A549 (cell line): ENCODE measurements around the gene KDM4B. TPM values are rescaled to one million over a fixed set of nuclear protein-coding genes. Genes with fewer than 3 reads are reported as not detected.
A peak's percentile ranks its signal among the peaks of the same experiment; 100 is the strongest.

Experiments
- ATAC-seq, 2 experiments: fragments of 200-7000 bp in 1 of 2; fragments of >200 bp in 1 of 2; cut with Nextera tagmentation in 1 of 2; cut with Tn5 transposase in 1 of 2; 3 replicates each; pipeline versions ENCODE4 v1.8.0 to v1.9.1; 2018 to 2020; ENCODE audit warnings: mild to moderate bottlenecking in 1 of 2, moderate library complexity in 1 of 2
- CTCF ChIA-PET: fragments of 300-600 bp; sonication (Branson Sonifier 250); formaldehyde crosslinking; extraction: SDS; loops from one replicate; lab custom pipeline; 2021; ENCODE audit warnings: antibody characterized with exemption, inconsistent platforms; lab: Yijun Ruan, JAX
- POLR2A ChIA-PET: fragments of 350-600 bp; formaldehyde crosslinking; extraction: SDS; loops from one replicate; lab custom pipeline; 2021; ENCODE audit warnings: antibody characterized with exemption, inconsistent platforms; lab: Yijun Ruan, JAX
- DNase-seq, 2 experiments: peaks; one replicate each; pipeline versions ENCODE4 v3.0.0 to v3.0.0-alpha.2; 2011 to 2016; ENCODE audit warnings: low read depth in 1 of 2, low spot score in 1 of 2
- FAIRE-seq: peaks from 2 replicates; lab custom pipeline; 2011; peaks lifted over from hg19 to GRCh38; lab: Jason Lieb, UNC
- H3K27ac ChIP-seq, 2 experiments: fragments of >200 bp; sonication (Bioruptor Twin); formaldehyde crosslinking; 3 replicates each; pipeline ENCODE4 v1.5.1; 2016 to 2017
- H3K4me1 ChIP-seq: fragments of >200 bp; sonication (Bioruptor Twin); formaldehyde crosslinking; 3 replicates; pipeline ENCODE4 v1.6.1; 2016
- H3K4me2 ChIP-seq: fragments of >200 bp; sonication (Bioruptor Twin); formaldehyde crosslinking; 3 replicates; pipeline ENCODE4 v1.6.1; 2016
- H3K4me3 ChIP-seq: fragments of >200 bp; sonication (Bioruptor Twin); formaldehyde crosslinking; 3 replicates; pipeline ENCODE4 v1.5.1; 2016
- H3K9me3 ChIP-seq: fragments of >200 bp; sonication (Bioruptor Twin); formaldehyde crosslinking; 3 replicates; pipeline ENCODE4 v1.6.1; 2016
- CBX2 ChIP-seq: fragments of 200-600 bp; sonication (generic); IDR thresholded peaks from 2 replicates; pipeline ENCODE4 v1.6.1; 2016; ENCODE audit warnings: low read depth, mild to moderate bottlenecking, borderline replicate concordance
- CBX8 ChIP-seq: fragments of 200-600 bp; sonication (generic); IDR thresholded peaks from 2 replicates; pipeline ENCODE4 v1.6.1; 2016
- CEBPB ChIP-seq, 2 experiments: fragments of >200 bp in 1 of 2; sonication (Bioruptor Twin) in 1 of 2; formaldehyde crosslinking in 1 of 2; IDR thresholded peaks; 2 replicates each; pipeline ENCODE4 v1.6.1; 2012 to 2016
- CHD2 ChIP-seq: fragments of 150-350 bp; IDR thresholded peaks from 2 replicates; pipeline ENCODE4 v1.6.1; 2014; ENCODE audit warnings: low read length; ENCODE audit not compliant: partially characterized antibody
- CHD4 ChIP-seq: fragments of 200-600 bp; sonication (generic); IDR thresholded peaks from 2 replicates; pipeline ENCODE4 v1.6.1; 2016; ENCODE audit warnings: antibody characterized with exemption, mild to moderate bottlenecking, borderline replicate concordance
- CTCF ChIP-seq: fragments of >200 bp; sonication (Bioruptor Twin); formaldehyde crosslinking; IDR thresholded peaks from 3 replicates; pipeline ENCODE4 v1.5.1; 2016
- EHF ChIP-seq: fragments of 250-450 bp; sonication (Bioruptor Pico); IDR thresholded peaks from 2 replicates; pipeline ENCODE4 v1.5.0; 2020; ENCODE audit warnings: mild to moderate bottlenecking
- EHMT2 ChIP-seq: fragments of 200-600 bp; sonication (generic); IDR thresholded peaks from 2 replicates; pipeline ENCODE4 v1.6.1; 2016; ENCODE audit warnings: antibody characterized with exemption, low read depth, mild to moderate bottlenecking, moderate library complexity
- GATA3 ChIP-seq: IDR thresholded peaks from 2 replicates; pipeline ENCODE4 v1.6.1; 2012; ENCODE audit warnings: borderline replicate concordance
- HOXA7 ChIP-seq: fragments of 250-450 bp; sonication (Bioruptor Pico); IDR thresholded peaks from 2 replicates; pipeline ENCODE4 v1.5.0; 2020; ENCODE audit warnings: mild to moderate bottlenecking, moderate library complexity
- HOXB13 ChIP-seq: fragments of 250-450 bp; sonication (Bioruptor Pico); IDR thresholded peaks from 2 replicates; pipeline ENCODE4 v1.5.0; 2020; ENCODE audit warnings: low read depth, mild to moderate bottlenecking, moderate library complexity
- HOXB5 ChIP-seq: fragments of 250-450 bp; sonication (Bioruptor Pico); IDR thresholded peaks from 2 replicates; pipeline ENCODE4 v1.5.0; 2020; ENCODE audit warnings: mild to moderate bottlenecking, moderate library complexity
- JUNB ChIP-seq: fragments of >200 bp; sonication (Bioruptor Twin); formaldehyde crosslinking; IDR thresholded peaks from 2 replicates; pipeline ENCODE4 v1.6.1; 2016
- KDM5A ChIP-seq: fragments of 200-600 bp; sonication (generic); IDR thresholded peaks from 2 replicates; pipeline ENCODE4 v1.6.1; 2016; ENCODE audit warnings: antibody characterized with exemption, mild to moderate bottlenecking
- MAFK ChIP-seq: fragments of 450-650 bp; IDR thresholded peaks from 2 replicates; pipeline ENCODE4 v1.6.1; 2014; ENCODE audit not compliant: partially characterized antibody
- MAX ChIP-seq: IDR thresholded peaks from 2 replicates; pipeline ENCODE4 v1.6.1; 2012
- MAZ ChIP-seq: fragments of 150-350 bp; IDR thresholded peaks from 2 replicates; pipeline ENCODE4 v1.6.1; 2014; ENCODE audit warnings: antibody characterized with exemption, low read depth, low read length, borderline replicate concordance
- NFE2L2 ChIP-seq: fragments of 150-350 bp; conservative IDR thresholded peaks from 2 replicates; pipeline ENCODE4 v1.6.1; 2014; ENCODE audit warnings: low read length
- PBX3 ChIP-seq: IDR thresholded peaks from 2 replicates; pipeline ENCODE4 v1.6.1; 2012
- PHF8 ChIP-seq: fragments of 200-600 bp; sonication (generic); IDR thresholded peaks from 2 replicates; pipeline ENCODE4 v1.6.1; 2016; ENCODE audit warnings: low read depth, mild to moderate bottlenecking, antibody characterized with exemption, moderate library complexity, borderline replicate concordance
- POLR2A ChIP-seq: IDR thresholded peaks from 2 replicates; pipeline ENCODE4 v1.6.1; 2012; ENCODE audit warnings: mild to moderate bottlenecking, low read length
- RARB ChIP-seq: fragments of 250-450 bp; sonication (Bioruptor Pico); IDR thresholded peaks from 2 replicates; pipeline ENCODE4 v1.8.0; 2021; ENCODE audit warnings: mild to moderate bottlenecking, moderate library complexity
- RCOR1 ChIP-seq: fragments of 150-350 bp; IDR thresholded peaks from 2 replicates; pipeline ENCODE4 v1.6.1; 2014; ENCODE audit warnings: antibody characterized with exemption, low read length, low read depth
- RFX5 ChIP-seq: fragments of 450-650 bp; IDR thresholded peaks from 2 replicates; pipeline ENCODE4 v1.7.1; 2014; ENCODE audit warnings: antibody characterized with exemption, mild to moderate bottlenecking, moderate library complexity
- RNF2 ChIP-seq: fragments of 200-600 bp; sonication (generic); IDR thresholded peaks from 2 replicates; pipeline ENCODE4 v1.6.1; 2016; ENCODE audit warnings: low read depth, mild to moderate bottlenecking, antibody characterized with exemption, moderate library complexity, borderline replicate concordance
- SREBF2 ChIP-seq: fragments of 450-650 bp; IDR thresholded peaks from 2 replicates; pipeline ENCODE4 v1.6.1; 2014; ENCODE audit warnings: mild to moderate bottlenecking, moderate library complexity
- TP53 ChIP-seq: fragments of 250-450 bp; sonication (Bioruptor Pico); IDR thresholded peaks from 2 replicates; pipeline ENCODE4 v1.5.0; 2021; ENCODE audit warnings: mild to moderate bottlenecking, moderate library complexity
- ZSCAN20 ChIP-seq: fragments of 250-450 bp; sonication (Bioruptor Pico); IDR thresholded peaks from 2 replicates; pipeline ENCODE4 v1.8.0; 2022; ENCODE audit warnings: mild to moderate bottlenecking, moderate library complexity
- WGBS: methylation state at CpG from one replicate; pipeline ENCODE4 v1.1.6; 2017; ENCODE audit errors: missing lambda C conversion rate; 5-methylcytosine and 5-hydroxymethylcytosine counted together
- polyA plus RNA-seq, 4 experiments: library from polyadenylated mRNA; depleted of rRNA in 3 of 4; stranded (reverse); fragments of >200 nt; fragmentation: RNase III in 1 of 4; extraction: RNeasy Plus Mini Kit Qiagen cat#74134 plus additional on column Dnase treatment in 1 of 4; gene quantifications; 2 replicates in 3 of 4; 3 replicates in 1 of 4; pipeline ENCODE4 v1.2.3, GENCODE V29; 2011 to 2017
- TF ChIP-seq, protein P1 (sequence below): fragments of >200 bp; sonication (Bioruptor Twin); formaldehyde crosslinking; IDR thresholded peaks from 3 replicates; pipeline ENCODE4 v1.6.1; 2016
- TF ChIP-seq, protein P2 (sequence below): fragments of 200-600 bp; sonication (generic); IDR thresholded peaks from 2 replicates; pipeline ENCODE4 v1.6.1; 2016; ENCODE audit warnings: antibody characterized with exemption, mild to moderate bottlenecking, moderate library complexity
- TF ChIP-seq, protein P3 (sequence below): fragments of 250-450 bp; sonication (Bioruptor Pico); IDR thresholded peaks from 2 replicates; pipeline ENCODE4 v1.5.0; 2020; ENCODE audit warnings: low read depth, mild to moderate bottlenecking, moderate library complexity

Gene KDM4B
- polyA plus RNA-seq, 2 of the 4 experiments (the other 2 are of a cell fraction): 3.0 to 4.6 TPM

DNA sequence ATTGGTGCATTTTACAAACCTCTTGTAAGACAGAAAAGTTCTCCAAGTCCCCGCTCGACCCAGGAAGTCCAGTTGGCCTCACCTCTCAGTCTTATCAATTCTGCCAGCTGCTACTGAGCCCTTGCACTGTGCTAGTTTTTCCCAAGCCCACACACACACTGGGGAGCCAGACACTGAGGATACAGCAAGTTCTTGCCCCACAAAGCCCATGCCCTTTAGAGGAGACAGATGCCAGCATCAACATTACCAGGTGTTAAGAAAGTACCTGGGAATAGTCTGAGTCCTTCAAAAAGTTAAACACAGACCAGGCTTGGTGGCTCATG is 196.7 kb downstream of the KDM4B start:
- Histone ChIP-seq H3K27ac (peak overlapping the region; percentile 75 to 85), H3K9me3 (no peaks in the 10 kb centered on the region), H3K4me3 (no peak overlapping the region), H3K4me2 (peak overlapping the region; percentile 42), H3K4me1 (peaks cover 17% of the 10 kb centered on the region)
- DNase-seq: no peak
- peak in 1 of 2 experiments; percentile 22; a peak in 1 of 6 replicates for ATAC-seq
- no peak for TF ChIP-seq CEBPB (IDR thresholded peaks at IDR 0.05)
- TF ChIP-seq SREBF2: no peak
- no peak for TF ChIP-seq CHD2
- no peak for TF ChIP-seq RNF2
- no peak for FAIRE-seq
- CTCF ChIA-PET: no interaction called here
- POLR2A ChIA-PET: no interaction called here
- WGBS: 93% methylated on average over 2 of the region's 2 CpGs

DNA sequence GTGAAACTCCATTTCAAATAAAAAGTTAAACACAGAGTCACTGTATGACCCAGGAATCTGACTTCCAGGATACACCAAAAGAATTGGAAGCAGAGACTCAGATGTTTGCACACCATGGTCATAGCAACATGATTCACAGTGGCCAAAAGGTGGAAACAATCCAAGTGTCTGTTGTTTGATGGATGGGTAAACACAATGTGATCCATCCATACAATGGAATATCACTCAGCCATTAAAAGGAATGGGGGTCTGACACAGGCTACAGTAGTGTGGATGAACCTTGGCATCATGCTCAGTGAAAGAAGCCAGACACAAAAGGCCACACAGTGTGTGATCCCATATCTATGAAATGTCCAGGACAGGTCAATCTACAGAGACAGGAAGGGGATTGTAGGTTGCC is 197.3 kb downstream of the KDM4B start:
- ATAC-seq (peak; percentile 86 to 89), DNase-seq (peak; percentile 25 to 73), FAIRE-seq (no peak)
- H3K4me2 ChIP-seq: peak overlapping the region; percentile 42
- H3K4me1 ChIP-seq: peaks cover 21% of the 10 kb centered on the region
- peak overlapping the region; percentile 75 to 85; a peak in 5 of 6 replicates for H3K27ac ChIP-seq
- no peak overlapping the region for H3K4me3 ChIP-seq
- no peaks in the 10 kb centered on the region for H3K9me3 ChIP-seq
- ChIA-PET CTCF (interaction anchor here (0.6 to 1.5 kb wide), 3 partner anchors 17 to 119 kb away, joined by 3 to 4 read pairs (median 3); no protein-coding TSS in a partner anchor), POLR2A (no interaction called here)
- TF ChIP-seq POLR2A (no peak), MAX (peak; percentile 48; the same call in 1 of the 2 replicates), CHD4 (no peak), GATA3 (peak; percentile 22; the same call in 1 of the 2 replicates), HOXB13 (CRISPR knock-in tag) (no peak), NFE2L2 (no peak), CBX2 (no peak), JUNB (peak; percentile 33; the same call in 1 of the 2 replicates), EHMT2 (no peak), RARB (CRISPR knock-in tag) (no peak), HOXB5 (CRISPR knock-in tag) (peak; percentile 83; the same call in 1 of the 2 replicates), PHF8 (no peak), ZSCAN20 (no peak), KDM5A (no peak), HOXA7 (no peak), MAFK (no peak), CTCF (no peak), EHF (CRISPR knock-in tag) (no peak), MAZ (no peak), CBX8 (no peak), TP53 (no peak), PBX3 (peak; percentile 64; the same call in 1 of the 2 replicates), RCOR1 (no peak), RNF2 (no peak), RFX5 (no peak)
- TF ChIP-seq, protein P1, sequence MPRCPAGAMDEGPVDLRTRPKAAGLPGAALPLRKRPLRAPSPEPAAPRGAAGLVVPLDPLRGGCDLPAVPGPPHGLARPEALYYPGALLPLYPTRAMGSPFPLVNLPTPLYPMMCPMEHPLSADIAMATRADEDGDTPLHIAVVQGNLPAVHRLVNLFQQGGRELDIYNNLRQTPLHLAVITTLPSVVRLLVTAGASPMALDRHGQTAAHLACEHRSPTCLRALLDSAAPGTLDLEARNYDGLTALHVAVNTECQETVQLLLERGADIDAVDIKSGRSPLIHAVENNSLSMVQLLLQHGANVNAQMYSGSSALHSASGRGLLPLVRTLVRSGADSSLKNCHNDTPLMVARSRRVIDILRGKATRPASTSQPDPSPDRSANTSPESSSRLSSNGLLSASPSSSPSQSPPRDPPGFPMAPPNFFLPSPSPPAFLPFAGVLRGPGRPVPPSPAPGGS: no peak
- TF ChIP-seq, protein P2, sequence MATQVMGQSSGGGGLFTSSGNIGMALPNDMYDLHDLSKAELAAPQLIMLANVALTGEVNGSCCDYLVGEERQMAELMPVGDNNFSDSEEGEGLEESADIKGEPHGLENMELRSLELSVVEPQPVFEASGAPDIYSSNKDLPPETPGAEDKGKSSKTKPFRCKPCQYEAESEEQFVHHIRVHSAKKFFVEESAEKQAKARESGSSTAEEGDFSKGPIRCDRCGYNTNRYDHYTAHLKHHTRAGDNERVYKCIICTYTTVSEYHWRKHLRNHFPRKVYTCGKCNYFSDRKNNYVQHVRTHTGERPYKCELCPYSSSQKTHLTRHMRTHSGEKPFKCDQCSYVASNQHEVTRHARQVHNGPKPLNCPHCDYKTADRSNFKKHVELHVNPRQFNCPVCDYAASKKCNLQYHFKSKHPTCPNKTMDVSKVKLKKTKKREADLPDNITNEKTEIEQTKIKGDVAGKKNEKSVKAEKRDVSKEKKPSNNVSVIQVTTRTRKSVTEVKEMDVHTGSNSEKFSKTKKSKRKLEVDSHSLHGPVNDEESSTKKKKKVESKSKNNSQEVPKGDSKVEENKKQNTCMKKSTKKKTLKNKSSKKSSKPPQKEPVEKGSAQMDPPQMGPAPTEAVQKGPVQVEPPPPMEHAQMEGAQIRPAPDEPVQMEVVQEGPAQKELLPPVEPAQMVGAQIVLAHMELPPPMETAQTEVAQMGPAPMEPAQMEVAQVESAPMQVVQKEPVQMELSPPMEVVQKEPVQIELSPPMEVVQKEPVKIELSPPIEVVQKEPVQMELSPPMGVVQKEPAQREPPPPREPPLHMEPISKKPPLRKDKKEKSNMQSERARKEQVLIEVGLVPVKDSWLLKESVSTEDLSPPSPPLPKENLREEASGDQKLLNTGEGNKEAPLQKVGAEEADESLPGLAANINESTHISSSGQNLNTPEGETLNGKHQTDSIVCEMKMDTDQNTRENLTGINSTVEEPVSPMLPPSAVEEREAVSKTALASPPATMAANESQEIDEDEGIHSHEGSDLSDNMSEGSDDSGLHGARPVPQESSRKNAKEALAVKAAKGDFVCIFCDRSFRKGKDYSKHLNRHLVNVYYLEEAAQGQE: no peak
- TF ChIP-seq, protein P3, sequence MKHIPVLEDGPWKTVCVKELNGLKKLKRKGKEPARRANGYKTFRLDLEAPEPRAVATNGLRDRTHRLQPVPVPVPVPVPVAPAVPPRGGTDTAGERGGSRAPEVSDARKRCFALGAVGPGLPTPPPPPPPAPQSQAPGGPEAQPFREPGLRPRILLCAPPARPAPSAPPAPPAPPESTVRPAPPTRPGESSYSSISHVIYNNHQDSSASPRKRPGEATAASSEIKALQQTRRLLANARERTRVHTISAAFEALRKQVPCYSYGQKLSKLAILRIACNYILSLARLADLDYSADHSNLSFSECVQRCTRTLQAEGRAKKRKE (CRISPR knock-in tag): no peak
